ENCODE measurements around the gene NCKAP5.

NCKAP5 gene

DNA sequence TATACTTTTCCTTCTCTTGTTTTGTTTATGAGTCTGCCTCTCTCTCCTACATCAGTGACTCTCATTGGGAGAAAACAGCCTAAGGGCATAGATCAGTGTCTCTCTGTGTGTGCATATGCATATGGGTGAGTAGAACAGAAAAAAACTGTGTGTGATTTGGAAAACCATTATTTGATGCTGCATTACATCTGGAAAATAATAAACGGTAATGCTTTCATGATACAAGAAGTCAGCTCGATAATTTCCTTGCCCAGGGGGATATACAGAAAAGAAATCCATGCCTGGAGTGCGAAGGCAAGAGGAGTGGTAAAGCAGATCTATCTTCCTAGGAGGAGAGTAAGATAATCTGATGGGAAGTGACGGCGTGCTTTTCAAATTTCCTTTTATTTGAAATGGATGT is 676.8 kb downstream of the NCKAP5 start:
- no peak for TF ChIP-seq CTCF (IDR thresholded peaks at IDR 0.05; ENCODE audit: control insufficient read depth, insufficient read depth, low read depth, low read length, missing control alignments)
- H3K4me3 ChIP-seq (ENCODE audit: control insufficient read depth, low read depth, low read length), result no peak overlapping the region
- no peak for DNase-seq (ENCODE audit: low read depth)

- DNase-seq (ENCODE audit: low read depth), result no peak
- no peak overlapping the region for H3K4me3 ChIP-seq (ENCODE audit: control insufficient read depth, low read depth, low read length)
- TF ChIP-seq CTCF (IDR thresholded peaks at IDR 0.05; ENCODE audit: control insufficient read depth, insufficient read depth, low read depth, low read length, missing control alignments), result no peak
Measured at GRCh38 chr2:132886574-132886973, 681.7 kb downstream of the NCKAP5 start.

GRCh38 chr2:132884705-132885104 is 683.6 kb downstream of the NCKAP5 start:
- DNase-seq (ENCODE audit: low read depth), result no peak
- TF ChIP-seq CTCF (IDR thresholded peaks at IDR 0.05; ENCODE audit: control insufficient read depth, insufficient read depth, low read depth, low read length, missing control alignments), result no peak
- no peak overlapping the region for H3K4me3 ChIP-seq (ENCODE audit: control insufficient read depth, low read depth, low read length)

DNA sequence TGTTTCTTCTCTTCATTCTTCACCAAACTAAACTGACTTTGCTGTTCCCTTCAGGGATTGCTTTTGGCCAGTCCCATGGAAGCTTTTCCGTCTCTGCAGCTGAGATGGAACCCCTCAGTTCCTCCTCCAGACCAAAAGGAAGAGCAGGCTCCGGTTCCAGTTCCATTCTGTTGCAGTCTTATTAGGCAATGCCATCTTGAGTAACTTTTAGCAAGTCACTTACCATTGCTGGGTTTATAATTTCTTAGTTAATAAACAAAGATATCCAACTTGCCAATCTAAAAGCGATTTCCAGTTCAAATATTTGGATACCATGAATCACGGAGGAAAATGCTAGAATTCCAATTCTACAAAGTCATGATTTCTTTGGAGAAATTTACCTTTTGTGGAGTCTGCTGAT is 684.0 kb downstream of the NCKAP5 start:
- TF ChIP-seq CTCF (IDR thresholded peaks at IDR 0.05; ENCODE audit: control insufficient read depth, insufficient read depth, low read depth, low read length, missing control alignments), result no peak
- H3K4me3 ChIP-seq (ENCODE audit: control insufficient read depth, low read depth, low read length), result no peak overlapping the region
- no peak for DNase-seq (ENCODE audit: low read depth)

DNA sequence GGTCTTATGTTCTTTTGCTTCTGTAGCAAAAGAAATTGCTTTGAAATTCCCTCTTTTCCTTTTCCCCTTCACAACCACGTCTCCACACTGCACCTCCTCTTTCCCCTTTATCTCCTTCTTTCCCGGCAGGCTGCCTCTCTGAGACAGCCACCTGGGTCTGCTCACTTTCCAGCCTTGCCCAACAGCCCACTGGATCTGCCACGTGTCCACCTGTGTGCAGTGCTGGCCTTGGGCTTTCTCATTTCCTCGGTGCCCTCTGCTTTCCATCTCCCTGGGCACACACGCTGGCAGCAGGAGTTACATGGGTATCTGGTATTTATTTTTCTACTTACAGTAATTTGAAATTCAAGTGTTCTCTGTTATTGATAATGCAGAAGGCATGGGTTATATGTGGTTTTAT is 684.8 kb downstream of the NCKAP5 start:
- no peak for DNase-seq (ENCODE audit: low read depth)
- TF ChIP-seq CTCF (IDR thresholded peaks at IDR 0.05; ENCODE audit: control insufficient read depth, insufficient read depth, low read depth, low read length, missing control alignments), result no peak
- H3K4me3 ChIP-seq (ENCODE audit: control insufficient read depth, low read depth, low read length), result no peak overlapping the region

DNA sequence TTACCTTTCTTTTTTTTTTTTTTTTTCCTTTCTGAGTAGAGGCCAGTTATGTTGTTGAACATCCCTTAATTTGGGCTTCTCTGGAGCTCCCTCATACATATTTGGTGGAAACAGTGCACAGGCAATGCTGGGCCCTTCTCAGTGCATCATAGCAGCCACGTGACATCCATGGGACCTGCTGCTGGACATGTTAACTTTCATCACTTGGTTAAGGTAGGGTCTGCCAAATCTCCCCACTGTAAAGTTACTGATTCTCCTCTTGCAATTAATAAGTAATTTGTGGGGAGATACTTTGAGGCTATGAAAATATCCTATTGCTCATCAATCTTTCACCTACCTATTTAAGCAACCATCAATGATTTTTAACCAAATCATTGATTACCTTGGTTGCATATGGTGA is 686.7 kb downstream of the NCKAP5 start:
- no peak overlapping the region for H3K4me3 ChIP-seq (ENCODE audit: control insufficient read depth, low read depth, low read length)
- TF ChIP-seq CTCF (IDR thresholded peaks at IDR 0.05; ENCODE audit: control insufficient read depth, insufficient read depth, low read depth, low read length, missing control alignments), result no peak
- no peak for DNase-seq (ENCODE audit: low read depth)

- H3K4me3 ChIP-seq (ENCODE audit: control insufficient read depth, low read depth, low read length), result no peak overlapping the region
- no peak for TF ChIP-seq CTCF (IDR thresholded peaks at IDR 0.05; ENCODE audit: control insufficient read depth, insufficient read depth, low read depth, low read length, missing control alignments)
- no peak for DNase-seq (ENCODE audit: low read depth)
Measured at GRCh38 chr2:132877923-132878322, 690.3 kb downstream of the NCKAP5 start.
